K562 (cell line): ENCODE data around the gene CCR5AS.
A peak's percentile ranks its signal among the peaks of the same experiment; 100 is the strongest.

Experiments used
- ATAC-seq: fragments of 200-7000 bp; cut with Tn5 transposase; 3 replicates; pipeline ENCODE4 v1.9.1; 2020; ENCODE audit warnings: moderate library complexity
- BruUV-seq: library from RNA; stranded (reverse); fragments of 400-500 nt; replicated peaks from 2 replicates; lab custom pipeline; 2021; lab: Mats Ljungman, UMichigan
- CTCF ChIA-PET: fragments of 300-600 bp; formaldehyde crosslinking; extraction: SDS; loops from one replicate; lab custom pipeline; 2021; ENCODE audit warnings: low intra/inter-chr PET ratio; lab: Yijun Ruan, JAX
- POLR2A ChIA-PET: fragments of 300-600, 350-650 bp; sonication (Branson Sonifier 250); formaldehyde crosslinking; extraction: SDS; loops from one replicate; lab custom pipeline; 2021; ENCODE audit warnings: antibody characterized with exemption, inconsistent platforms; lab: Yijun Ruan, JAX
- DNase-seq, 4 experiments: peaks; one replicate each; pipeline versions ENCODE4 v3.0.0 to v3.0.0-alpha.2; 2011 to 2018; ENCODE audit warnings: low spot score in 3 of 4, mixed read lengths in 3 of 4; ENCODE audit errors: extremely low read depth in 1 of 4
- FAIRE-seq: peaks from 2 replicates; lab custom pipeline; 2011; peaks lifted over from hg19 to GRCh38; lab: Jason Lieb, UNC
- H2AFZ ChIP-seq: 2 replicates; pipeline ENCODE4 v1.6.0; 2011; ENCODE audit warnings: low read depth, low read length, control low read depth, inconsistent platforms
- H3K27ac ChIP-seq: fragments of 200-600 bp; 3 replicates; pipeline ENCODE4 v1.8.0; 2011; ENCODE audit warnings: low read depth, mild to moderate bottlenecking, control low read depth, inconsistent platforms, low read length, moderate library complexity, mixed read lengths; ENCODE audit errors: extremely low read depth
- H3K27me3 ChIP-seq, 2 experiments: fragments of 300-600 bp in 1 of 2; 2 replicates in 1 of 2; 3 replicates in 1 of 2; pipeline versions ENCODE4 v1.6.0 to v1.8.0; 2011; ENCODE audit warnings: inconsistent platforms in 2 of 2, low read length in 2 of 2, mild to moderate bottlenecking in 1 of 2, mixed read lengths in 1 of 2, moderate library complexity in 1 of 2; ENCODE audit not compliant: control insufficient read depth in 2 of 2, insufficient read depth in 2 of 2
- H3K36me3 ChIP-seq: fragments of 300-600 bp; 3 replicates; pipeline ENCODE4 v1.8.0; 2011; ENCODE audit warnings: mild to moderate bottlenecking, low read length, inconsistent platforms; ENCODE audit not compliant: control insufficient read depth, insufficient read depth
- H3K4me1 ChIP-seq, 2 experiments: fragments of 200-600 bp in 1 of 2; replicated peaks in 1 of 2; 2 replicates in 1 of 2; 3 replicates in 1 of 2; pipeline versions ENCODE4 v1.5.1 to v1.8.0; 2011; ENCODE audit warnings: inconsistent platforms in 2 of 2, low read length in 2 of 2, mild to moderate bottlenecking in 1 of 2, mixed read lengths in 1 of 2, moderate library complexity in 1 of 2; ENCODE audit not compliant: control insufficient read depth in 2 of 2, insufficient read depth in 2 of 2
- H3K4me2 ChIP-seq: 2 replicates; pipeline ENCODE4 v1.6.1; 2011; ENCODE audit warnings: low read length, control low read depth, inconsistent platforms, mixed read lengths; ENCODE audit not compliant: insufficient read depth
- H3K4me3 ChIP-seq: fragments of 200-600 bp; sonication (generic), shearing (Covaris generic); 2 replicates; pipeline ENCODE4 v1.5.1; 2016; ENCODE audit warnings: control low read depth, inconsistent platforms
- H3K79me2 ChIP-seq: fragments of 200-600 bp; 3 replicates; pipeline ENCODE4 v1.8.0; 2011; ENCODE audit warnings: low read length, inconsistent platforms; ENCODE audit not compliant: control insufficient read depth, insufficient read depth
- H3K9ac ChIP-seq, 2 experiments: 2 replicates each; pipeline versions ENCODE4 v1.6.0 to v1.6.1; 2011; ENCODE audit warnings: low read depth in 2 of 2, low read length in 2 of 2, control low read depth in 1 of 2, inconsistent platforms in 1 of 2, mild to moderate bottlenecking in 1 of 2, mixed read lengths in 1 of 2; ENCODE audit not compliant: insufficient read depth in 1 of 2
- H3K9me1 ChIP-seq: one replicate; pipeline ENCODE4 v1.6.0; 2011; ENCODE audit warnings: inconsistent platforms, mild to moderate bottlenecking, low read length, moderate library complexity; ENCODE audit not compliant: control insufficient read depth, insufficient read depth
- H3K9me3 ChIP-seq: replicated peaks from 2 replicates; pipeline ENCODE4 v1.5.1; 2011; ENCODE audit warnings: low read depth, low read length, inconsistent platforms; ENCODE audit not compliant: control insufficient read depth, insufficient read depth
- H4K20me1 ChIP-seq: replicated peaks from 2 replicates; pipeline ENCODE4 v1.6.1; 2011; ENCODE audit warnings: low read length, inconsistent platforms, mixed read lengths; ENCODE audit not compliant: control insufficient read depth, insufficient read depth
- CBX8 ChIP-seq: fragments of 200-600 bp; sonication (generic); IDR thresholded peaks from 2 replicates; pipeline ENCODE4 v1.6.1; 2012; ENCODE audit warnings: borderline replicate concordance, mixed run types, low read depth, mild to moderate bottlenecking, moderate library complexity, mixed read lengths, low read length, control low read depth, inconsistent platforms; ENCODE audit not compliant: poor library complexity, severe bottlenecking; ENCODE audit errors: extremely low read depth
- GABPB1 ChIP-seq: sonication (generic); formaldehyde crosslinking; IDR thresholded peaks from 2 replicates; pipeline ENCODE4 v1.8.0; 2022; ENCODE audit warnings: mild to moderate bottlenecking, missing genetic modification reagents
- USF1 ChIP-seq: sonication (generic); formaldehyde crosslinking; IDR thresholded peaks from 2 replicates; pipeline ENCODE4 v1.9.0; 2022; ENCODE audit warnings: mild to moderate bottlenecking, missing genetic modification reagents
- ZNF121 ChIP-seq: sonication (generic); formaldehyde crosslinking; conservative IDR thresholded peaks from 2 replicates; pipeline ENCODE4 v1.8.0; 2022; ENCODE audit warnings: missing genetic modification reagents
- ZNF41 ChIP-seq: fragments of 250-450 bp; sonication (Bioruptor Pico); conservative IDR thresholded peaks from 2 replicates; pipeline ENCODE4 v1.4.0; 2020; ENCODE audit warnings: mild to moderate bottlenecking
- ZNF639 ChIP-seq, 2 experiments: fragments of 200-800 bp in 1 of 2; sonication (Bioruptor generic) in 1 of 2; sonication (generic) in 1 of 2; formaldehyde crosslinking in 1 of 2; IDR thresholded peaks in 1 of 2; conservative IDR thresholded peaks in 1 of 2; 2 replicates each; pipeline versions ENCODE4 v1.5.0 to v1.6.1; 2016 to 2020; ENCODE audit warnings: missing compliant biosample characterization in 1 of 2, missing genetic modification characterization in 1 of 2, missing genetic modification reagents in 1 of 2
- ZSCAN29 ChIP-seq: fragments of 450-650 bp; IDR thresholded peaks from 2 replicates; pipeline ENCODE4 v1.6.1; 2017
- WGBS: fragments of 100-300 bp; shearing (Covaris generic); methylation state at CpG from one replicate; pipeline ENCODE4 v1.1.6; 2016; ENCODE audit warnings: low coverage, mixed read lengths; ENCODE audit not compliant: insufficient coverage; ENCODE audit errors: missing lambda C conversion rate; 5-methylcytosine and 5-hydroxymethylcytosine counted together
- in situ Hi-C: fragments of 300-500 bp; cut with MboI; formaldehyde crosslinking; loops from 4 replicates; pipeline ENCODE4 v1.15.0; 2018; ENCODE audit warnings: inconsistent platforms, mixed read lengths
- intact Hi-C: fragments of 100-400 bp; cut with micrococcal nuclease; formaldehyde crosslinking; loops from 2 replicates; pipeline ENCODE4 v1.14.2; 2022
- TF ChIP-seq, protein P1 (sequence below): fragments of 450-650 bp; formaldehyde crosslinking; IDR thresholded peaks from 2 replicates; pipeline ENCODE4 v1.4.0; 2020; ENCODE audit warnings: mild to moderate bottlenecking, moderate library complexity

Gene CCR5AS

GRCh38 chr3:46416811-46417510, 10.1 kb upstream of the CCR5AS start:
- no peaks in the 10 kb centered on the region for H4K20me1 ChIP-seq
- no peak overlapping the region for H3K9ac ChIP-seq
- intact Hi-C loops: no loop called here
- ATAC-seq (peak; percentile 44), DNase-seq (no peak), FAIRE-seq (no peak)
- POLR2A ChIA-PET: interaction anchor here (1.6 kb wide), 1 partner anchor 9 kb away, joined by 7 read pairs; the partner anchor contains the start of gene CCRL2
- peak overlapping the region; percentile 72; the same call in 1 of the 2 replicates for H2AFZ ChIP-seq
- no TSS peak for BruUV-seq
- H3K27ac ChIP-seq: no peak overlapping the region
- no peak for TF ChIP-seq ZSCAN29
- TF ChIP-seq USF1: 0 out of 2 replicates have a peak, but pooled peaks have one; percentile 29
- TF ChIP-seq, protein P1, sequence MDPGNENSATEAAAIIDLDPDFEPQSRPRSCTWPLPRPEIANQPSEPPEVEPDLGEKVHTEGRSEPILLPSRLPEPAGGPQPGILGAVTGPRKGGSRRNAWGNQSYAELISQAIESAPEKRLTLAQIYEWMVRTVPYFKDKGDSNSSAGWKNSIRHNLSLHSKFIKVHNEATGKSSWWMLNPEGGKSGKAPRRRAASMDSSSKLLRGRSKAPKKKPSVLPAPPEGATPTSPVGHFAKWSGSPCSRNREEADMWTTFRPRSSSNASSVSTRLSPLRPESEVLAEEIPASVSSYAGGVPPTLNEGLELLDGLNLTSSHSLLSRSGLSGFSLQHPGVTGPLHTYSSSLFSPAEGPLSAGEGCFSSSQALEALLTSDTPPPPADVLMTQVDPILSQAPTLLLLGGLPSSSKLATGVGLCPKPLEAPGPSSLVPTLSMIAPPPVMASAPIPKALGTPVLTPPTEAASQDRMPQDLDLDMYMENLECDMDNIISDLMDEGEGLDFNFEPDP (CRISPR knock-in tag): no peak
- TF ChIP-seq CBX8: no peak
- TF ChIP-seq ZNF41 (CRISPR knock-in tag): 0 out of 2 replicates have a peak, but pooled peaks have one; percentile 6
- 0 out of 4 replicates have a peak, but pooled peaks of 1 of the 2 experiments have one; percentile 9 for TF ChIP-seq ZNF639 (CRISPR knock-in tag; conservative IDR thresholded peaks at IDR 0.05 in 1 of 2, IDR thresholded peaks at IDR 0.05 in 1 of 2)
- no peak for TF ChIP-seq ZNF121
- TF ChIP-seq GABPB1 (CRISPR knock-in tag): 0 out of 2 replicates have a peak, but pooled peaks have one; percentile 22
- 40% methylated on average over 7 of the region's 7 CpGs for WGBS
- CTCF ChIA-PET: interaction anchor here (0.5 kb wide), 1 partner anchor 50 kb away, joined by 3 read pairs; no protein-coding TSS in a partner anchor
- no peaks in the 10 kb centered on the region for H3K36me3 ChIP-seq
- no peak overlapping the region for H3K4me2 ChIP-seq
- H3K9me1 ChIP-seq: no peaks in the 10 kb centered on the region
- H3K9me3 ChIP-seq: no peaks in the 10 kb centered on the region; the same call in 1 of the 2 replicates
- H3K4me1 ChIP-seq: peaks cover 6 to 20% of the 10 kb centered on the region in 2 experiments; a peak in 4 of 5 replicates
- H3K4me3 ChIP-seq: no peak overlapping the region
- H3K79me2 ChIP-seq: no peaks in the 10 kb centered on the region
- in situ Hi-C loops: loop anchor here (25.0 kb wide), 1 partner anchor 1380 kb away; the partner anchor contains the start of gene CLEC3B
- no peaks in the 10 kb centered on the region for H3K27me3 ChIP-seq
